ENCODE results near the gene MLH3.
A peak's percentile ranks its signal among the peaks of the same experiment; 100 is the strongest.
"Not testable (repeated sequence)": the region's sequence is repeated elsewhere in the genome, so short reads cannot be mapped to it uniquely, and the experiment has no call there.

The MLH3 gene

GRCh38 chr14:75025876-75026275 lies 25.4 kb downstream of the MLH3 start:
- no peak for DNase-seq (ENCODE audit: low spot score)

- DNase-seq (ENCODE audit: low spot score), result peak; percentile 72
These were observed 26.2 kb downstream of the MLH3 start for GRCh38 chr14:75025082-75025481.

GRCh38 chr14:75023108-75023507 lies 28.2 kb downstream of the MLH3 start:
- no peak for DNase-seq (ENCODE audit: low spot score)

- no peak for DNase-seq (ENCODE audit: low spot score)
These were observed 28.6 kb downstream of the MLH3 start for GRCh38 chr14:75022655-75023054.

GRCh38 chr14:75018694-75019093 lies 32.6 kb downstream of the MLH3 start:
- DNase-seq (ENCODE audit: low spot score), result no peak

GRCh38 chr14:75016815-75017214 lies 34.5 kb downstream of the MLH3 start:
- no peak for DNase-seq (ENCODE audit: low spot score)

GRCh38 chr14:75015496-75015895 lies 35.8 kb downstream of the MLH3 start:
- no peak for DNase-seq (ENCODE audit: low spot score)

GRCh38 chr14:75013290-75013689 lies 38.0 kb downstream of the MLH3 start:
- no peak for DNase-seq (ENCODE audit: low spot score)

- peak; percentile 70 for DNase-seq (ENCODE audit: low spot score)
These were observed 39.8 kb downstream of the MLH3 start for GRCh38 chr14:75011356-75011994.

GRCh38 chr14:75010472-75011093 lies 40.7 kb downstream of the MLH3 start:
- DNase-seq (ENCODE audit: low spot score), result no peak

- no peak for DNase-seq (ENCODE audit: low spot score)
These were observed 42.1 kb downstream of the MLH3 start for GRCh38 chr14:75009176-75009575.

GRCh38 chr14:75005357-75005756 lies 45.9 kb downstream of the MLH3 start:
- DNase-seq (ENCODE audit: low spot score), result no peak

- DNase-seq (ENCODE audit: low spot score), result no peak
These were observed 47.8 kb downstream of the MLH3 start for GRCh38 chr14:75003250-75004027.

- peak; percentile 94 for DNase-seq (ENCODE audit: low spot score)
These were observed 48.6 kb downstream of the MLH3 start, which contains the start of gene EIF2B2 for GRCh38 chr14:75002392-75003249. Gene EIF2B2, plus strand, starts transcription at chr14:75002921. Its CDS starts 70 bp downstream, at chr14:75002991.

- no peak for DNase-seq (ENCODE audit: low spot score)
These were observed 49.4 kb downstream of the MLH3 start for GRCh38 chr14:75001899-75002298.

- DNase-seq (ENCODE audit: low spot score), result no peak
These were observed 50.0 kb downstream of the MLH3 start for GRCh38 chr14:75001261-75001660.

GRCh38 chr14:74995781-74996180 lies 55.5 kb downstream of the MLH3 start:
- DNase-seq (ENCODE audit: low spot score), result not testable (repeated sequence)

- not testable (repeated sequence) for DNase-seq (ENCODE audit: low spot score)
These were observed 57.1 kb downstream of the MLH3 start for GRCh38 chr14:74994182-74994581.

- no peak for DNase-seq (ENCODE audit: low spot score)
These were observed 62.3 kb downstream of the MLH3 start for GRCh38 chr14:74988993-74989392.

GRCh38 chr14:74988131-74988530 lies 63.1 kb downstream of the MLH3 start:
- peak; percentile 97 for DNase-seq (ENCODE audit: low spot score)

- no peak for DNase-seq (ENCODE audit: low spot score)
These were observed 65.5 kb downstream of the MLH3 start for GRCh38 chr14:74985806-74986205.

- no peak for DNase-seq (ENCODE audit: low spot score)
These were observed 66.3 kb downstream of the MLH3 start for GRCh38 chr14:74985028-74985310.

Measured in kidney capillary endothelial cell (primary cell).